GM18867 (cell line): ENCODE measurements around the gene CRYBG2.

ENCODE experiments used
- ATAC-seq: cut with Tn5 transposase; IDR thresholded peaks from one replicate; pipeline ENCODE4 v1.9.1; 2021; ENCODE audit warnings: mild to moderate bottlenecking, moderate library complexity; ENCODE audit not compliant: unreplicated experiment

The CRYBG2 gene

GRCh38 chr1:26282401-26282918, 71.5 kb downstream of the CRYBG2 start:
- no peak for ATAC-seq

GRCh38 chr1:26281971-26282370, 72.0 kb downstream of the CRYBG2 start:
- no peak for ATAC-seq

- ATAC-seq = no peak
These were observed 72.6 kb downstream of the CRYBG2 start for GRCh38 chr1:26281091-26281958.

- ATAC-seq = no peak
These were observed 73.4 kb downstream of the CRYBG2 start for GRCh38 chr1:26280333-26281042.

GRCh38 chr1:26279456-26280332, 74.2 kb downstream of the CRYBG2 start, which contains the start of gene SH3BGRL3:
Gene SH3BGRL3, plus strand, starts transcription at chr1:26280086. Its CDS starts 70 bp downstream, at chr1:26280156.
- ATAC-seq = peak; percentile 67

- ATAC-seq = no peak
These were observed 75.0 kb downstream of the CRYBG2 start for GRCh38 chr1:26278724-26279455.

- ATAC-seq = no peak
These were observed 75.6 kb downstream of the CRYBG2 start for GRCh38 chr1:26278303-26278702.

- ATAC-seq = no peak
These were observed 76.2 kb downstream of the CRYBG2 start for GRCh38 chr1:26277719-26278118.

- no peak for ATAC-seq
These were observed 76.7 kb downstream of the CRYBG2 start for GRCh38 chr1:26277261-26277661.

GRCh38 chr1:26276432-26276838, 77.5 kb downstream of the CRYBG2 start:
- no peak for ATAC-seq

- ATAC-seq = no peak
These were observed 78.1 kb downstream of the CRYBG2 start for GRCh38 chr1:26275580-26276431.

- ATAC-seq = no peak
These were observed 79.0 kb downstream of the CRYBG2 start for GRCh38 chr1:26274801-26275425.
